Left ventricle myocardium inferior (tissue), 1 donor: ENCODE measurements around the gene GNAQ. TPM values are rescaled to one million over a fixed set of nuclear protein-coding genes. Genes with fewer than 3 reads are reported as not detected.
A peak's percentile ranks its signal among the peaks of the same experiment; 100 is the strongest.

Experiments used
- DNase-seq: peaks from one replicate; pipeline ENCODE4 v3.0.0-alpha.2; 2020
- H3K27ac ChIP-seq: fragments of 200-600 bp; replicated peaks from 2 replicates; pipeline ENCODE4 v1.8.0; 2021
- H3K27me3 ChIP-seq: fragments of 200-600 bp; 2 replicates; pipeline ENCODE4 v1.8.0; 2021; ENCODE audit warnings: low read depth
- H3K36me3 ChIP-seq: fragments of 200-600 bp; 2 replicates; pipeline ENCODE4 v1.8.0; 2021
- H3K4me1 ChIP-seq: fragments of 200-600 bp; 2 replicates; pipeline ENCODE4 v1.8.0; 2021
- H3K4me3 ChIP-seq: fragments of 200-600 bp; 2 replicates; pipeline ENCODE4 v1.8.0; 2021; ENCODE audit warnings: mild to moderate bottlenecking, moderate library complexity
- H3K9me3 ChIP-seq: fragments of 200-600 bp; replicated peaks from 2 replicates; pipeline ENCODE4 v1.8.0; 2021
- intact Hi-C: fragments of 100-400 bp; cut with micrococcal nuclease; formaldehyde crosslinking; loops from one replicate; pipeline ENCODE4 v1.11.0; 2022
- total RNA-seq: library from RNA; stranded (reverse); fragmentation: NEBNext Ultra II Directional; extraction: Animal tissue kit (Norgen Biotek cat#: 25700); gene quantifications from one replicate; pipeline ENCODE4 v1.2.1, GENCODE V29; 2021
- TF ChIP-seq, protein P1 (sequence below): fragments of 200-600 bp; IDR thresholded peaks from 2 replicates; pipeline ENCODE4 v1.8.0; 2021; ENCODE audit warnings: antibody characterized with exemption, mild to moderate bottlenecking, borderline replicate concordance
- donor health status: DM: no; HTN: yes; CAD: no; lungs with severe emphysema.

GNAQ gene
- total RNA-seq, 1 donor from 2014 or later = 15.2 TPM

DNA sequence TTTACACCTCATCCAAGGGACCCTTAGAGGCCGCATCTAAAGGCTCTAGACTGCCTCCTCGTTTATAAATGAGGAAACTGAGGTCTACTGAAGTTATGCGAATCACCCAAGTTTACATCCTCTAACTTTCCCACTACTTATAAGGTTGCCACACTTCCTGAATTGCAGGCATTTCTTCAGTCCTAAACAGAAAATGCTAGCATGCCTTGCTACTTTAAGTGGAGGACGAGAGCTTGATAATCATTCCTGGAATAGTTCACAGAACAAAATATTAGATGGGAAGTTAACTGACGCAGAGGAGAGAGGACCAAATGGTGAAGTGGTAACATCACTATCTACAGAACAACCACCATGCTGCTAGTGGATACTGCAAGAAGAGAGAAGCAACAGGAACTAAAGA, 85.8 kb downstream of the GNAQ start:
- Histone ChIP-seq H3K4me1 (peaks cover 52% of the 10 kb centered on the region), H3K4me3 (no peak overlapping the region), H3K27ac (peak overlapping the region; percentile 68), H3K36me3 (no peaks in the 10 kb centered on the region), H3K9me3 (no peaks in the 10 kb centered on the region), H3K27me3 (no peaks in the 10 kb centered on the region)
- DNase-seq = no peak
- intact Hi-C loops = no loop called here
- TF ChIP-seq, protein P1, sequence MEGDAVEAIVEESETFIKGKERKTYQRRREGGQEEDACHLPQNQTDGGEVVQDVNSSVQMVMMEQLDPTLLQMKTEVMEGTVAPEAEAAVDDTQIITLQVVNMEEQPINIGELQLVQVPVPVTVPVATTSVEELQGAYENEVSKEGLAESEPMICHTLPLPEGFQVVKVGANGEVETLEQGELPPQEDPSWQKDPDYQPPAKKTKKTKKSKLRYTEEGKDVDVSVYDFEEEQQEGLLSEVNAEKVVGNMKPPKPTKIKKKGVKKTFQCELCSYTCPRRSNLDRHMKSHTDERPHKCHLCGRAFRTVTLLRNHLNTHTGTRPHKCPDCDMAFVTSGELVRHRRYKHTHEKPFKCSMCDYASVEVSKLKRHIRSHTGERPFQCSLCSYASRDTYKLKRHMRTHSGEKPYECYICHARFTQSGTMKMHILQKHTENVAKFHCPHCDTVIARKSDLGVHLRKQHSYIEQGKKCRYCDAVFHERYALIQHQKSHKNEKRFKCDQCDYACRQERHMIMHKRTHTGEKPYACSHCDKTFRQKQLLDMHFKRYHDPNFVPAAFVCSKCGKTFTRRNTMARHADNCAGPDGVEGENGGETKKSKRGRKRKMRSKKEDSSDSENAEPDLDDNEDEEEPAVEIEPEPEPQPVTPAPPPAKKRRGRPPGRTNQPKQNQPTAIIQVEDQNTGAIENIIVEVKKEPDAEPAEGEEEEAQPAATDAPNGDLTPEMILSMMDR = no peak

DNA sequence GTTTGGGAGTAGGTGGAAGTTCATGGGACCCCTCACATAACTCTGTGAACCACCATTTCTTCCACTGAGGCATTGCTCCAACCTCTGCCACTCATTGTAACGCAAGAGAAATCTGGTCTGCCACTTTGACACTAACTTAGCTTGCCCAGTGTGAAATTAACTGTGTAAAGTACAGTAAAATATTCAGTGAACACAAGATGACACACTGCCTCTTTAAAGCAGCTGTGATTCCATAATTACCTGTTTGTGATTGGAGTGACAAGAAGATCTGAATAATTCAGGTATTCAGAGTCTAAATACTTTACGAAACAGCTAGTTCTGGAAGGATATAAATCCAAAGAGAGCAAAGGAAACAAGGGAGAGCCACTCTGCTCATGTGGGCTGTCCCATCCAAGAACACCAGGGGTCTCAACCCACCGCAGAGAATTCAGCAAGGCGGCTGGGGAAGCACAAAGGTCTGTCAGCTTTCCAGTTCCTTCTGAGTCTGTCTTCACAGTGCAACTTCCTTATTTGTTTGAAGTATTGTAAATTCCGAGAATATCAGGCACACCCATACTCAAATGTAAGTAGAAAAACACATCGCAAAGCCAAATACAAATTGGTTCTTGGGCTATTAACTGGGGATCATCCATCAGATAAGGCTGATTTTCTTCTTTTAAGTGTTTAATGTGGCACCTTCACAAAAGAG, 86.9 kb downstream of the GNAQ start:
- intact Hi-C loops = no loop called here
- H3K27me3 ChIP-seq = no peaks in the 10 kb centered on the region
- no peaks in the 10 kb centered on the region for H3K36me3 ChIP-seq
- H3K9me3 ChIP-seq = no peaks in the 10 kb centered on the region
- peak overlapping the region; percentile 68 for H3K27ac ChIP-seq
- peaks cover 44% of the 10 kb centered on the region for H3K4me1 ChIP-seq
- DNase-seq = no peak
- H3K4me3 ChIP-seq = no peak overlapping the region
- TF ChIP-seq, protein P1 = peak; percentile 42

GRCh38 chr9:77943057-77943456, 88.6 kb downstream of the GNAQ start:
- Histone ChIP-seq H3K36me3 (no peaks in the 10 kb centered on the region), H3K4me3 (no peak overlapping the region), H3K27me3 (no peaks in the 10 kb centered on the region), H3K4me1 (peaks cover 35% of the 10 kb centered on the region), H3K27ac (no peak overlapping the region), H3K9me3 (no peaks in the 10 kb centered on the region)
- TF ChIP-seq, protein P1 = no peak
- intact Hi-C loops = no loop called here
- DNase-seq = no peak

- no peaks in the 10 kb centered on the region for H3K9me3 ChIP-seq
- no peak overlapping the region for H3K27ac ChIP-seq
- TF ChIP-seq, protein P1 = no peak
- no peaks in the 10 kb centered on the region for H3K36me3 ChIP-seq
- intact Hi-C loops = no loop called here
- H3K4me1 ChIP-seq = peaks cover 14% of the 10 kb centered on the region
- no peak for DNase-seq
- no peaks in the 10 kb centered on the region for H3K27me3 ChIP-seq
- no peak overlapping the region for H3K4me3 ChIP-seq
These were observed 92.4 kb downstream of the GNAQ start for GRCh38 chr9:77939149-77939668.

- H3K4me1 ChIP-seq = peaks cover 14% of the 10 kb centered on the region
- intact Hi-C loops = no loop called here
- no peak overlapping the region for H3K27ac ChIP-seq
These were observed 93.4 kb downstream of the GNAQ start for GRCh38 chr9:77938163-77938562.

More at GRCh38 chr9:77938163-77938562, 93.4 kb downstream of the GNAQ start:
- no peaks in the 10 kb centered on the region for H3K9me3 ChIP-seq
- H3K36me3 ChIP-seq = no peaks in the 10 kb centered on the region
- no peak overlapping the region for H3K4me3 ChIP-seq
- TF ChIP-seq, protein P1 = no peak
- no peaks in the 10 kb centered on the region for H3K27me3 ChIP-seq
- DNase-seq = no peak
